ENCODE results near the gene SLC12A3.

DNA sequence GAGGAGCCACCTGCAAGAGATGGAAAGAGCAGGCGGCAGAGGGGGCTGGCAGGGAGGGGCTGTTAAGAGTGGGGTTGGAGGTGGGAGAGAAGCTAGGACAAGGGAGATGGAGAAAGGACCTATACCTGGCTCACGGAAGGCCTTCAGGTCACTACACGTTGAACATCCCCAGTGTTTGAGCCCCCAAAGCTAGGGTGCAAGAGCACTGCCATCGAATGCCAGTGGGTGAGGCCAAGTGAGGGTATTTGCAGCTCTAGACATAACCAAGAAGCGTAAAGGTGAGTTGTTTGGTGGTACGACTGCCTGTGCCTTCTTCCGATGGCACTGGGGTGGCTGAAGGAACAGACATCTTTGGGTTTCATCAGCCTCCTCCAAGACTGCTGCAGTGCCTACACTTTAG is 49.9 kb downstream of the SLC12A3 start:
- TF ChIP-seq, protein P1, sequence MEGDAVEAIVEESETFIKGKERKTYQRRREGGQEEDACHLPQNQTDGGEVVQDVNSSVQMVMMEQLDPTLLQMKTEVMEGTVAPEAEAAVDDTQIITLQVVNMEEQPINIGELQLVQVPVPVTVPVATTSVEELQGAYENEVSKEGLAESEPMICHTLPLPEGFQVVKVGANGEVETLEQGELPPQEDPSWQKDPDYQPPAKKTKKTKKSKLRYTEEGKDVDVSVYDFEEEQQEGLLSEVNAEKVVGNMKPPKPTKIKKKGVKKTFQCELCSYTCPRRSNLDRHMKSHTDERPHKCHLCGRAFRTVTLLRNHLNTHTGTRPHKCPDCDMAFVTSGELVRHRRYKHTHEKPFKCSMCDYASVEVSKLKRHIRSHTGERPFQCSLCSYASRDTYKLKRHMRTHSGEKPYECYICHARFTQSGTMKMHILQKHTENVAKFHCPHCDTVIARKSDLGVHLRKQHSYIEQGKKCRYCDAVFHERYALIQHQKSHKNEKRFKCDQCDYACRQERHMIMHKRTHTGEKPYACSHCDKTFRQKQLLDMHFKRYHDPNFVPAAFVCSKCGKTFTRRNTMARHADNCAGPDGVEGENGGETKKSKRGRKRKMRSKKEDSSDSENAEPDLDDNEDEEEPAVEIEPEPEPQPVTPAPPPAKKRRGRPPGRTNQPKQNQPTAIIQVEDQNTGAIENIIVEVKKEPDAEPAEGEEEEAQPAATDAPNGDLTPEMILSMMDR (IDR thresholded peaks at IDR 0.05), result no peak
- TF ChIP-seq POLR2A (IDR thresholded peaks at IDR 0.05), result no peak

Data from gastroesophageal sphincter (tissue), 3 donors.